Smooth muscle cell (in vitro differentiated cells): ENCODE results near the gene PIK3C3. TPM values are rescaled to one million over a fixed set of nuclear protein-coding genes. Genes with fewer than 3 reads are reported as not detected.

Experiments used
- DNase-seq: peaks from one replicate; lab custom pipeline; 2025; ENCODE audit not compliant: unreplicated experiment; lab: John Stamatoyannopoulos, UW
- H2AFZ ChIP-seq: fragments of 200-600 bp; sonication (generic); 2 replicates; pipeline ENCODE4 v1.6.0; 2016; ENCODE audit warnings: antibody characterized with exemption, low read depth, mild to moderate bottlenecking
- H3F3A ChIP-seq: fragments of 200-600 bp; sonication (generic); 2 replicates; pipeline ENCODE4 v1.6.0; 2017; ENCODE audit warnings: antibody characterized with exemption, low read depth
- H3K27ac ChIP-seq: fragments of 200-600 bp; sonication (generic); 2 replicates; pipeline ENCODE4 v1.5.1; 2016; ENCODE audit warnings: low read depth, mild to moderate bottlenecking
- H3K27me3 ChIP-seq: fragments of 200-600 bp; sonication (generic); 2 replicates; pipeline ENCODE4 v1.6.1; 2016; ENCODE audit warnings: low read depth, mild to moderate bottlenecking
- H3K36me3 ChIP-seq: fragments of 200-600 bp; sonication (generic); 2 replicates; pipeline ENCODE4 v1.5.1; 2016; ENCODE audit warnings: low read depth
- H3K4me1 ChIP-seq: fragments of 200-600 bp; sonication (generic); 2 replicates; pipeline ENCODE4 v1.5.1; 2016; ENCODE audit warnings: low read depth
- H3K4me2 ChIP-seq: fragments of 200-600 bp; sonication (generic); 2 replicates; pipeline ENCODE4 v1.6.0; 2016; ENCODE audit warnings: mild to moderate bottlenecking
- H3K4me3 ChIP-seq: fragments of 200-600 bp; sonication (generic); 2 replicates; pipeline ENCODE4 v1.5.1; 2016; ENCODE audit warnings: mild to moderate bottlenecking
- H3K79me2 ChIP-seq: fragments of 200-600 bp; sonication (generic); 2 replicates; pipeline ENCODE4 v1.6.0; 2016; ENCODE audit warnings: low read depth, mild to moderate bottlenecking
- H3K9ac ChIP-seq: fragments of 200-600 bp; sonication (generic); 2 replicates; pipeline ENCODE4 v1.6.0; 2016; ENCODE audit warnings: low read depth
- H3K9me3 ChIP-seq: fragments of 200-600 bp; sonication (generic); replicated peaks from 2 replicates; pipeline ENCODE4 v1.5.1; 2016; ENCODE audit warnings: low read depth
- H4K20me1 ChIP-seq: fragments of 200-600 bp; sonication (generic); 2 replicates; pipeline ENCODE4 v1.6.0; 2016; ENCODE audit warnings: low read depth
- WGBS: methylation state at CpG from one replicate; pipeline ENCODE4 v1.1.7; 2016; ENCODE audit warnings: low lambda C conversion rate; 5-methylcytosine and 5-hydroxymethylcytosine counted together
- polyA plus RNA-seq: library from polyadenylated mRNA; unstranded; fragments of >200 nt; fragmentation: Nextera tagmentation; extraction: Ambion mirVana; gene quantifications from 2 replicates; pipeline ENCODE4 v1.2.1, GENCODE V29; 2016
- total RNA-seq: library from RNA; depleted of rRNA; stranded (reverse); fragments of >200 nt; gene quantifications from 2 replicates; pipeline ENCODE4 v1.2.3, GENCODE V29; 2014
- TF ChIP-seq, protein P1 (sequence below): fragments of 200-600 bp; sonication (generic); IDR thresholded peaks from 2 replicates; pipeline ENCODE4 v1.5.1; 2017; ENCODE audit warnings: borderline replicate concordance, mild to moderate bottlenecking, antibody characterized with exemption; ENCODE audit not compliant: insufficient read depth, poor library complexity, severe bottlenecking

PIK3C3 gene
- total and polyA plus RNA-seq, 2 experiments from 2014 or later, result 19.2 to 58.6 TPM

DNA sequence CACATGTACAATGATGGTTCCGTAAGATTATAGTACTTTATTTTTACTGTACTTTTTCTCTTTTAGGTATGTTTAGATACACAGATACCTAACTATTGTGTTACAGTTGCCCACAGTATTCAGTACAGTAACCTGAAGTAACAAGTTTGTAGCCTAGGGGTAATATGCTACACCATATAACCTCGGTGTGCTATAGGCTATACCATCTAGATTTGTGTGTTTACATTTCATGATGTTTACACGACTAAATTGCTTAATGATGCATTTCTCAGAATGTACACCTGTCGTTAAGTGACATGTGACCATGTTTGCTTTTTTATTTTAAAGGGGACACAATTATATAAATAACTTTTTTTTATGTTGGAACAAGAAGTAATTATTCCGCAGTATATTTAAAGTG is 34.5 kb downstream of the PIK3C3 start:
- TF ChIP-seq, protein P1, sequence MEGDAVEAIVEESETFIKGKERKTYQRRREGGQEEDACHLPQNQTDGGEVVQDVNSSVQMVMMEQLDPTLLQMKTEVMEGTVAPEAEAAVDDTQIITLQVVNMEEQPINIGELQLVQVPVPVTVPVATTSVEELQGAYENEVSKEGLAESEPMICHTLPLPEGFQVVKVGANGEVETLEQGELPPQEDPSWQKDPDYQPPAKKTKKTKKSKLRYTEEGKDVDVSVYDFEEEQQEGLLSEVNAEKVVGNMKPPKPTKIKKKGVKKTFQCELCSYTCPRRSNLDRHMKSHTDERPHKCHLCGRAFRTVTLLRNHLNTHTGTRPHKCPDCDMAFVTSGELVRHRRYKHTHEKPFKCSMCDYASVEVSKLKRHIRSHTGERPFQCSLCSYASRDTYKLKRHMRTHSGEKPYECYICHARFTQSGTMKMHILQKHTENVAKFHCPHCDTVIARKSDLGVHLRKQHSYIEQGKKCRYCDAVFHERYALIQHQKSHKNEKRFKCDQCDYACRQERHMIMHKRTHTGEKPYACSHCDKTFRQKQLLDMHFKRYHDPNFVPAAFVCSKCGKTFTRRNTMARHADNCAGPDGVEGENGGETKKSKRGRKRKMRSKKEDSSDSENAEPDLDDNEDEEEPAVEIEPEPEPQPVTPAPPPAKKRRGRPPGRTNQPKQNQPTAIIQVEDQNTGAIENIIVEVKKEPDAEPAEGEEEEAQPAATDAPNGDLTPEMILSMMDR, result no peak
- DNase-seq, result no peak
- Histone ChIP-seq H3F3A (no peaks in the 10 kb centered on the region), H3K9ac (no peak overlapping the region), H3K4me3 (no peak overlapping the region), H4K20me1 (peaks cover 10% of the 10 kb centered on the region), H3K27ac (no peak overlapping the region), H3K27me3 (no peaks in the 10 kb centered on the region), H2AFZ (no peak overlapping the region), H3K79me2 (peaks cover 4% of the 10 kb centered on the region), H3K4me1 (no peaks in the 10 kb centered on the region), H3K9me3 (peaks cover 3% of the 10 kb centered on the region), H3K36me3 (no peaks in the 10 kb centered on the region), H3K4me2 (no peak overlapping the region)
- 96% methylated on average over 5 of the region's 5 CpGs for WGBS

DNA sequence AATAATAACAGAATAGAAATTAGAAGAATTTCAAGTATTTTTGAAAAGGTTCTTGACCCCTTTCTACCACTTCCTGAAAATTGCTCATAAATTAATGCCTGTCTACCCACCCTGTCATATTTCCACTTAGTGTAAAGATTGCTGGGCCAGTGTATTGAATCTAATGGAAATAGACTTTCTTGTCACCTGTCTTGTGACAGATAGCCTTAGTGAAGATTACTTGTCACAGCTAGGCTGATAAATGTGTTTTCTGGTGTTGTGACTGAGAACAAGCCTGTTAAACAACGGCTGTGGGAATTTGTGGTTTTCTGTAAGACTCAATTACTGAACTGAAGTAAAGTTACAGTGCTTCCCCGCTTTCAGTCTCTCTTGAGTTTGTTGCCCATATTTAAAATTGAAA is 37.0 kb downstream of the PIK3C3 start:
- DNase-seq, result no peak
- H3K27me3 ChIP-seq, result no peaks in the 10 kb centered on the region
- no peak overlapping the region for H3K4me2 ChIP-seq
- peaks cover 3% of the 10 kb centered on the region for H3K9me3 ChIP-seq
- TF ChIP-seq, protein P1, result no peak
- H3K27ac ChIP-seq, result no peak overlapping the region
- peaks cover 5% of the 10 kb centered on the region for H4K20me1 ChIP-seq
- H3F3A ChIP-seq, result no peaks in the 10 kb centered on the region
- H3K79me2 ChIP-seq, result no peaks in the 10 kb centered on the region
- 83% methylated on average over 2 of the region's 2 CpGs for WGBS
- H3K4me1 ChIP-seq, result no peaks in the 10 kb centered on the region
- peaks cover 10% of the 10 kb centered on the region for H3K36me3 ChIP-seq
- H2AFZ ChIP-seq, result no peak overlapping the region
- H3K9ac ChIP-seq, result no peak overlapping the region
- H3K4me3 ChIP-seq, result no peak overlapping the region

DNA sequence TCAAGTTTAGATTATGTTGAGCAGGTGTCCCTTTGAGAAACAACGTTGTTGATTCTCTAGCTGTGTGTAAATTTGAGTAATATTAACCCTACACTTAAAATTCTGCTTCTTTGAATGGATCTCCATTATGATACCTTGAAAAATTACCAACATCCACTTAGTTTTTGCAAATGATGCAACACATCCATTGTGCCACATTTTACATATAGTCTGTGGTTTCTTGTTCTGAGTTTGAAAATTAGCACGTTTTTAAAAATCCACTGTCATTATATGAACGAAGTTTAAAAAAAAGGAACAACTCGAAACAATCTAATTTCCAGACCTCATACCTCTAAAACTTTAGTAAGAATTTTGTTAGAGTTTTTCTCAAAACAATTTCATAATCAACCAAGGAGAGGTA is 37.7 kb downstream of the PIK3C3 start:
- TF ChIP-seq, protein P1, result no peak
- Histone ChIP-seq H3K9ac (no peak overlapping the region), H3K27me3 (no peaks in the 10 kb centered on the region), H3K79me2 (no peaks in the 10 kb centered on the region), H3K4me2 (no peak overlapping the region), H3K4me1 (no peaks in the 10 kb centered on the region), H3K27ac (no peak overlapping the region), H2AFZ (no peak overlapping the region), H3F3A (no peaks in the 10 kb centered on the region), H3K9me3 (peaks cover 3% of the 10 kb centered on the region), H4K20me1 (peaks cover 5% of the 10 kb centered on the region), H3K36me3 (peaks cover 13% of the 10 kb centered on the region), H3K4me3 (no peak overlapping the region)
- 98% methylated on average over 4 of the region's 4 CpGs for WGBS
- no peak for DNase-seq

DNA sequence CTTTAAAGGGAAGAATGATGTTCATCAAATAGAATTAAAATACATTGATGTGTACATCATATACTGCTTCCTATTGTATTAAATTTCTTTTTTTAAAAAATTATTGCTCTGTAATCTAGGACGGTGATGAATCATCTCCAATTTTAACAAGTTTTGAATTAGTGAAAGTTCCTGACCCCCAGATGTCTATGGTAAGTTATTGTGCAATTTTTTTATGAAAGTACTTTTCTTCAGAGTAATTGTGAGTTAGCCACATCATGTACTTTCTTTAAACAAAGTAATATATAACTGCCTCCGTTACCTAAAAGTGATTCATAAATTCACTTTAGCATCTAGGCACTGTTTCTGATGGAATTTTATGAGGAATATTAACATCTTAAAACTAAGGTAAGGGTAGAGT is 38.1 kb downstream of the PIK3C3 start:
- Histone ChIP-seq H3K4me1 (no peaks in the 10 kb centered on the region), H3K27ac (no peak overlapping the region), H3K27me3 (no peaks in the 10 kb centered on the region), H2AFZ (no peak overlapping the region), H3K36me3 (peaks cover 16% of the 10 kb centered on the region), H3K9ac (no peak overlapping the region), H3K4me2 (no peak overlapping the region), H3K9me3 (peaks cover 3% of the 10 kb centered on the region), H3K79me2 (no peaks in the 10 kb centered on the region), H4K20me1 (peaks cover 5% of the 10 kb centered on the region), H3F3A (no peaks in the 10 kb centered on the region), H3K4me3 (no peak overlapping the region)
- TF ChIP-seq, protein P1, result no peak
- WGBS, result 98% methylated on average over 2 of the region's 2 CpGs
- no peak for DNase-seq
